GM23338 (cell line): Measurements from ENCODE around the gene GTSE1. TPM values are rescaled to one million over a fixed set of nuclear protein-coding genes. Genes with fewer than 3 reads are reported as not detected.

ENCODE experiments used
- ATAC-seq: fragments of 200-7000 bp; cut with Tn5 transposase; 3 replicates; pipeline ENCODE4 v1.9.1; 2020
- DNase-seq: peaks from one replicate; pipeline ENCODE4 v3.0.0-alpha.2; 2015; ENCODE audit warnings: low spot score
- H2AFZ ChIP-seq: fragments of 200-600 bp; sonication (generic); 2 replicates; pipeline ENCODE4 v1.8.0; 2016; ENCODE audit warnings: antibody characterized with exemption, mild to moderate bottlenecking, moderate library complexity
- H3F3A ChIP-seq: fragments of 200-600 bp; sonication (generic); replicated peaks from 2 replicates; pipeline ENCODE4 v1.8.0; 2017; ENCODE audit warnings: antibody characterized with exemption, mixed run types, low read depth
- H3K27ac ChIP-seq: fragments of 200-600 bp; sonication (generic); 2 replicates; pipeline ENCODE4 v1.6.1; 2016; ENCODE audit warnings: low read depth
- H3K27me3 ChIP-seq: fragments of 200-600 bp; sonication (generic); 2 replicates; pipeline ENCODE4 v1.8.0; 2016; ENCODE audit warnings: mild to moderate bottlenecking, mixed run types, moderate library complexity; ENCODE audit not compliant: insufficient read depth
- H3K36me3 ChIP-seq: fragments of 200-600 bp; sonication (generic); 2 replicates; pipeline ENCODE4 v1.8.0; 2016; ENCODE audit warnings: mild to moderate bottlenecking; ENCODE audit not compliant: insufficient read depth
- H3K4me1 ChIP-seq: fragments of 200-600 bp; sonication (generic); 2 replicates; pipeline ENCODE4 v1.8.0; 2016; ENCODE audit warnings: mild to moderate bottlenecking, moderate library complexity; ENCODE audit not compliant: insufficient read depth
- H3K4me2 ChIP-seq: fragments of 200-600 bp; sonication (generic); 2 replicates; pipeline ENCODE4 v1.7.1; 2017; ENCODE audit warnings: mixed run types
- H3K4me3 ChIP-seq: fragments of 200-600 bp; sonication (generic); 2 replicates; pipeline ENCODE4 v1.6.1; 2016; ENCODE audit warnings: mixed run types
- H3K79me2 ChIP-seq: fragments of 200-600 bp; sonication (generic); replicated peaks from 2 replicates; pipeline ENCODE4 v1.8.0; 2017; ENCODE audit warnings: mild to moderate bottlenecking; ENCODE audit not compliant: insufficient read depth
- H3K9me2 ChIP-seq: fragments of 200-600 bp; sonication (generic); 2 replicates; pipeline ENCODE4 v1.8.0; 2017; ENCODE audit not compliant: insufficient read depth
- H4K20me1 ChIP-seq: fragments of 200-600 bp; sonication (generic); replicated peaks from 2 replicates; pipeline ENCODE4 v1.8.0; 2017; ENCODE audit warnings: mild to moderate bottlenecking; ENCODE audit not compliant: insufficient read depth
- H3K27ac Mint-ChIP-seq: 2 replicates; pipeline ENCODE4 v1.8.0; 2020; ENCODE audit warnings: inconsistent platforms, mild to moderate bottlenecking, moderate library complexity, mixed read lengths
- H3K27me3 Mint-ChIP-seq: 3 replicates; pipeline ENCODE4 v1.8.0; 2022; ENCODE audit warnings: low read depth, mild to moderate bottlenecking, moderate library complexity, mixed read lengths, inconsistent platforms; ENCODE audit not compliant: insufficient read depth, poor library complexity
- H3K36me3 Mint-ChIP-seq: 3 replicates; pipeline ENCODE4 v1.8.0; 2021; ENCODE audit warnings: low read depth, mild to moderate bottlenecking, inconsistent platforms, moderate library complexity, mixed read lengths
- H3K4me1 Mint-ChIP-seq: 3 replicates; pipeline ENCODE4 v1.8.0; 2020; ENCODE audit warnings: mild to moderate bottlenecking, inconsistent platforms, mixed read lengths
- H3K4me3 Mint-ChIP-seq: 3 replicates; pipeline ENCODE4 v1.8.0; 2021; ENCODE audit warnings: moderate library complexity, mild to moderate bottlenecking, inconsistent platforms, mixed read lengths
- H3K9me3 Mint-ChIP-seq: 3 replicates; pipeline ENCODE4 v1.8.0; 2020; ENCODE audit warnings: moderate library complexity, mild to moderate bottlenecking, inconsistent platforms, mixed read lengths
- CREB1 ChIP-seq: fragments of 250-450 bp; sonication (Bioruptor Pico); IDR thresholded peaks from 2 replicates; pipeline ENCODE4 v1.5.0; 2020; ENCODE audit warnings: low read depth, mild to moderate bottlenecking, moderate library complexity
- ETS1 ChIP-seq: IDR thresholded peaks from 2 replicates; pipeline ENCODE4 v1.6.1; 2016; ENCODE audit warnings: antibody characterized with exemption
- NANOG ChIP-seq: IDR thresholded peaks from 2 replicates; pipeline ENCODE4 v1.6.1; 2016; ENCODE audit warnings: antibody characterized with exemption, borderline replicate concordance
- REST ChIP-seq: IDR thresholded peaks from one replicate; pipeline ENCODE4 v1.6.1; 2018; ENCODE audit warnings: antibody characterized with exemption; ENCODE audit not compliant: unreplicated experiment
- STAT1 ChIP-seq: IDR thresholded peaks from one replicate; pipeline ENCODE4 v1.6.1; 2016; ENCODE audit warnings: antibody characterized with exemption; ENCODE audit not compliant: unreplicated experiment
- ZNF114 ChIP-seq: fragments of 250-450 bp; sonication (Bioruptor Pico); IDR thresholded peaks from 2 replicates; pipeline ENCODE4 v1.5.0; 2020; ENCODE audit warnings: mild to moderate bottlenecking, moderate library complexity
- ZNF331 ChIP-seq: fragments of 250-450 bp; sonication (Bioruptor Pico); IDR thresholded peaks from 2 replicates; pipeline ENCODE4 v1.5.0; 2020; ENCODE audit warnings: low read depth, mild to moderate bottlenecking, moderate library complexity
- ZNF462 ChIP-seq: fragments of 250-450 bp; sonication (Bioruptor Pico); IDR thresholded peaks from 2 replicates; pipeline ENCODE4 v1.5.0; 2020; ENCODE audit warnings: mild to moderate bottlenecking, moderate library complexity
- polyA plus RNA-seq: library from polyadenylated mRNA; unstranded; fragments of >200 nt; fragmentation: Nextera tagmentation; extraction: Ambion mirVana; gene quantifications from 2 replicates; pipeline ENCODE4 v1.2.1, GENCODE V29; 2016
- total RNA-seq: library from RNA; depleted of rRNA; stranded (reverse); fragments of >200 nt; shearing (Covaris generic); gene quantifications from 2 replicates; pipeline ENCODE4 v1.2.3, GENCODE V29; 2014

Gene GTSE1
- total and polyA plus RNA-seq, 2 experiments from 2014 or later: 26.3 to 28.6 TPM

- TF ChIP-seq ZNF331 (CRISPR knock-in tag): no peak
- no peak for TF ChIP-seq NANOG
- TF ChIP-seq CREB1 (CRISPR knock-in tag): no peak
- TF ChIP-seq ETS1: no peak
- TF ChIP-seq ZNF114: no peak
- TF ChIP-seq STAT1: no peak
These were observed 31.2 kb downstream of the GTSE1 start (continued) for GRCh38 chr22:46327691-46328465.

- ATAC-seq: no peak
- Histone ChIP-seq H3K27ac (no peak overlapping the region), H3K4me1 (no peaks in the 10 kb centered on the region), H3F3A (no peaks in the 10 kb centered on the region), H3K4me3 (no peak overlapping the region), H3K36me3 (peaks cover 18% of the 10 kb centered on the region), H3K79me2 (no peaks in the 10 kb centered on the region), H3K4me2 (no peak overlapping the region), H2AFZ (no peak overlapping the region), H3K9me2 (no peaks in the 10 kb centered on the region), H3K27me3 (no peaks in the 10 kb centered on the region), H4K20me1 (no peaks in the 10 kb centered on the region; the same call in 1 of the 2 replicates)
- Mint-ChIP-seq H3K27ac (no peak overlapping the region), H3K27me3 (peaks cover 3% of the 10 kb centered on the region), H3K36me3 (peaks cover 53% of the 10 kb centered on the region), H3K4me1 (no peaks in the 10 kb centered on the region), H3K4me3 (no peak overlapping the region), H3K9me3 (no peaks in the 10 kb centered on the region)
- DNase-seq: no peak
- TF ChIP-seq REST (no peak), ZNF331 (CRISPR knock-in tag) (no peak), STAT1 (no peak), NANOG (no peak), ZNF462 (CRISPR knock-in tag) (no peak)
These were observed 32.1 kb downstream of the GTSE1 start for GRCh38 chr22:46328797-46329196.
